ENCODE data around the gene GAMT. TPM values are rescaled to one million over a fixed set of nuclear protein-coding genes. Genes with fewer than 3 reads are reported as not detected.

Gene GAMT
- total and polyA plus RNA-seq, 2 donors (not counting 3 experiments of a cell fraction or from before 2014, with no cell fraction given), result 22.1 to 36.9 TPM

- Histone ChIP-seq H3K4me3 (replicated peaks in 1 of 3; ENCODE audit: insufficient read depth in 1 of 3, low read depth in 1 of 3, low read length in 3 of 3) (no peak overlapping the region), H3K4me2 (ENCODE audit: insufficient read depth, low read length) (peak overlapping the region; percentile 83), H3K9me3 (replicated peaks; ENCODE audit: control insufficient read depth, insufficient read depth, low read length) (no peaks in the 10 kb centered on the region), H3K9me1 (replicated peaks; ENCODE audit: control insufficient read depth, extremely low read depth, insufficient read depth, low read length) (no peaks in the 10 kb centered on the region), H3K27ac (ENCODE audit: insufficient read depth, low read depth, low read length) (no peak overlapping the region), H3K79me2 (ENCODE audit: control insufficient read depth, insufficient read depth, low read length) (peaks cover 6% of the 10 kb centered on the region), H3K4me1 (ENCODE audit: control insufficient read depth, extremely low read depth, insufficient read depth, low read length) (peaks cover 17% of the 10 kb centered on the region), H2AFZ (ENCODE audit: low read depth, low read length) (no peak overlapping the region), H4K20me1 (replicated peaks; ENCODE audit: control insufficient read depth, extremely low read depth, insufficient read depth, low read length) (no peaks in the 10 kb centered on the region), H3K27me3 (ENCODE audit: control insufficient read depth in 2 of 2, insufficient read depth in 2 of 2, low read length in 2 of 2) (no peaks in the 10 kb centered on the region), H3K9ac (replicated peaks; ENCODE audit: extremely low read depth, insufficient read depth, low read length) (no peak overlapping the region), H3K36me3 (ENCODE audit: control insufficient read depth in 2 of 2, extremely low read depth in 1 of 2, insufficient read depth in 2 of 2, low read length in 2 of 2) (peaks cover 0 to 18% of the 10 kb centered on the region in 2 experiments)
- no TSS peak for BruUV-seq (replicated peaks)
- FAIRE-seq, result peak; percentile 59
- no peak for TF ChIP-seq MYC (IDR thresholded peaks at IDR 0.05; ENCODE audit: low read depth, low read length)
- TF ChIP-seq EZH2 (IDR thresholded peaks at IDR 0.05; ENCODE audit: borderline replicate concordance, low read depth, low read length, severe bottlenecking), result no peak
- no peak for TF ChIP-seq POLR2AphosphoS5 (IDR thresholded peaks at IDR 0.05; ENCODE audit: insufficient read depth, low read depth, low read length)
- no peak for TF ChIP-seq MAX (IDR thresholded peaks at IDR 0.05; ENCODE audit: insufficient read depth, insufficient read length)
- TF ChIP-seq JUN (IDR thresholded peaks at IDR 0.05; ENCODE audit: borderline replicate concordance, insufficient read depth, insufficient read length, low read depth), result no peak
- no peak for TF ChIP-seq FOS (IDR thresholded peaks at IDR 0.05; ENCODE audit: borderline replicate concordance, insufficient read depth, low read length)
- TF ChIP-seq GATA2 (IDR thresholded peaks at IDR 0.05; ENCODE audit: insufficient read depth, insufficient read length, low read depth, low read length), result no peak
- TF ChIP-seq POLR2A (IDR thresholded peaks at IDR 0.05; ENCODE audit: low read depth, low read length), result no peak
- TF ChIP-seq, protein P1, sequence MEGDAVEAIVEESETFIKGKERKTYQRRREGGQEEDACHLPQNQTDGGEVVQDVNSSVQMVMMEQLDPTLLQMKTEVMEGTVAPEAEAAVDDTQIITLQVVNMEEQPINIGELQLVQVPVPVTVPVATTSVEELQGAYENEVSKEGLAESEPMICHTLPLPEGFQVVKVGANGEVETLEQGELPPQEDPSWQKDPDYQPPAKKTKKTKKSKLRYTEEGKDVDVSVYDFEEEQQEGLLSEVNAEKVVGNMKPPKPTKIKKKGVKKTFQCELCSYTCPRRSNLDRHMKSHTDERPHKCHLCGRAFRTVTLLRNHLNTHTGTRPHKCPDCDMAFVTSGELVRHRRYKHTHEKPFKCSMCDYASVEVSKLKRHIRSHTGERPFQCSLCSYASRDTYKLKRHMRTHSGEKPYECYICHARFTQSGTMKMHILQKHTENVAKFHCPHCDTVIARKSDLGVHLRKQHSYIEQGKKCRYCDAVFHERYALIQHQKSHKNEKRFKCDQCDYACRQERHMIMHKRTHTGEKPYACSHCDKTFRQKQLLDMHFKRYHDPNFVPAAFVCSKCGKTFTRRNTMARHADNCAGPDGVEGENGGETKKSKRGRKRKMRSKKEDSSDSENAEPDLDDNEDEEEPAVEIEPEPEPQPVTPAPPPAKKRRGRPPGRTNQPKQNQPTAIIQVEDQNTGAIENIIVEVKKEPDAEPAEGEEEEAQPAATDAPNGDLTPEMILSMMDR (IDR thresholded peaks at IDR 0.05; ENCODE audit: extremely low read depth in 1 of 2, insufficient read depth in 1 of 2, low read depth in 1 of 2, low read length in 2 of 2), result no peak
- peak; percentile 33 for DNase-seq (ENCODE audit: low read depth, low spot score)
- ChIA-PET POLR2A (no interaction called here), CTCF (interaction anchor here (0.9 to 1.3 kb wide), 2 partner anchors 11 to 25 kb away, joined by 3 read pairs; no protein-coding TSS in a partner anchor)
- intact Hi-C loops (cut with micrococcal nuclease) (no loop called here), dilution Hi-C loops (cut with MboI; ENCODE audit: extremely low pct_ligation_motif_present, low sequenced_read_pairs) (no loop called here)
Measured at GRCh38 chr19:1356508-1356865, 44.9 kb downstream of the GAMT start.
